ENCODE results near the gene RBM24.

The RBM24 gene

DNA sequence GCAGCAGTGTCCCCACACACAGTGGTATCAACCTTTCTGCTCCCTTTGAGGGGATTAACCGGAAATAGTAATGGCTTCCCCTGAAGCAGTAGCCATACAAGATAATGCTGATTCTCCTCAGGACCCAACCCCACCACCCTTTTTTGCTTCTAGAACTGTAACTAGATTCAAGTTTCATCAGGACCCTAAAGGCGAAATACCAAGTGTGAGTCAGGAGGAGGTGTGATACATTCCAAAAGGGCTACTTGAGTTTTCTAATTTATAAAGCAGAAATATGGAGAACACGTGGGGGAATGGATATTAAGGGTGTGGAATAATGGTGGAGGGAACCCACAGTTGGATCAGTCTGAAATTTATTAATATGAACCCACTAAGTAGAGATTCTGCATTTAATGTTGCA lies 60.7 kb downstream of the RBM24 start:
- no peak for DNase-seq (ENCODE audit: low read depth)

GRCh38 chr6:17343215-17343614 lies 62.1 kb downstream of the RBM24 start:
- DNase-seq (ENCODE audit: low read depth), result no peak
